GM12891 (cell line): Measurements from ENCODE around the gene RPL10A.

ENCODE experiments used
- PAX5 ChIP-seq: IDR thresholded peaks from 2 replicates; pipeline ENCODE4 v1.6.1; 2011; ENCODE audit warnings: low read length, moderate library complexity, mild to moderate bottlenecking; ENCODE audit not compliant: insufficient read depth, severe bottlenecking
- POLR2A ChIP-seq: IDR thresholded peaks from 2 replicates; pipeline ENCODE4 v1.6.1; 2011; ENCODE audit warnings: low read depth, low read length, control low read depth
- POLR2AphosphoS5 ChIP-seq: IDR thresholded peaks from 2 replicates; pipeline ENCODE4 v1.6.1; 2011; ENCODE audit warnings: low read depth, low read length, control low read depth
- SPI1 ChIP-seq: IDR thresholded peaks from 2 replicates; pipeline ENCODE4 v1.6.1; 2011; ENCODE audit warnings: low read depth, low read length, control low read depth
- TAF1 ChIP-seq: IDR thresholded peaks from 2 replicates; pipeline ENCODE4 v1.6.1; 2011; ENCODE audit warnings: low read depth, low read length, control low read depth

- TF ChIP-seq POLR2AphosphoS5 (no peak), TAF1 (no peak), POLR2A (no peak), SPI1 (no peak), PAX5 (no peak)
Measured at GRCh38 chr6:35512006-35512405, 43.8 kb downstream of the RPL10A start.
